Gastroesophageal sphincter (tissue), 3 donors: ENCODE measurements around the gene KLHL8.

Source experiments
- CTCF ChIP-seq, 4 experiments: fragments of 200-600 bp in 2 of 4; fragments of 450-650 bp in 2 of 4; sonication (generic) in 1 of 4; IDR thresholded peaks; one replicate each; pipeline ENCODE4 v1.5.1; 2017 to 2019; ENCODE audit warnings: antibody characterized with exemption in 4 of 4, mild to moderate bottlenecking in 2 of 4, moderate library complexity in 2 of 4
- EP300 ChIP-seq: sonication (generic); formaldehyde crosslinking; IDR thresholded peaks from one replicate; pipeline ENCODE4 v1.6.1; 2017; ENCODE audit warnings: antibody characterized with exemption, mild to moderate bottlenecking
- POLR2A ChIP-seq, 2 donors: fragments of 450-650 bp; IDR thresholded peaks; one replicate each; pipeline ENCODE4 v1.6.1; 2017; ENCODE audit warnings: antibody characterized with exemption in 2 of 2, mild to moderate bottlenecking in 2 of 2, moderate library complexity in 1 of 2

- TF ChIP-seq EP300, result no peak
- TF ChIP-seq CTCF (IDR thresholded peaks at IDR 0.05), result no peak
- no peak for TF ChIP-seq POLR2A (IDR thresholded peaks at IDR 0.05)
Observed at GRCh38 chr4:87174672-87175071, 45.7 kb downstream of the KLHL8 start.
